Measurements from ENCODE around the gene SLC7A5.
"Not testable (repeated sequence)": the region's sequence is repeated elsewhere in the genome, so short reads cannot be mapped to it uniquely, and the experiment has no call there.

The SLC7A5 gene

DNA sequence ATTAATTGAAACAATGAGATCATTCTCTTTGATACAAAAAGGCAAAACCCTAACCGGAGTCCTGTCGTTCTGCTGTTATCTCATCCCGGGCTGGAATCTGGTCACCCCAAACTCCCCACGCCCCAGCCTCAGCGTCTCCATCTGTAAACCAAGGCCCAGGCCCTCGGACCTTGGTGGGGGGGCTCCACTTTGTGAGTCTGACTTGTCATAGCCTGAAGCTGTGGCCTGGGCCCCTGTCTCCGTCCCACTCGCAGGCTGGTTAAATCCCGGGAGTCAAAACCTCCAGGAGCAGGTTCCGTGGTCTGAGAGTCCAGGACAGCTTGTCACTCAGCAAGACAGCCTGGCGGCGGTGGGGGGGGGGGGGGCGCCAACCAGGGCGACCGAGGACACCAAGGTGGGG lies 50.0 kb downstream of the SLC7A5 start:
- H2AFZ ChIP-seq (ENCODE audit: low read length), result no peak overlapping the region
- no peaks in the 10 kb centered on the region for H3K79me2 ChIP-seq (ENCODE audit: insufficient read depth, low read length)
- H3K27me3 ChIP-seq (ENCODE audit: insufficient read depth, low read length, poor library complexity, severe bottlenecking), result no peaks in the 10 kb centered on the region
- TF ChIP-seq EZH2phosphoT487 (IDR thresholded peaks at IDR 0.05; ENCODE audit: borderline replicate concordance), result no peak
- TF ChIP-seq, protein P1, sequence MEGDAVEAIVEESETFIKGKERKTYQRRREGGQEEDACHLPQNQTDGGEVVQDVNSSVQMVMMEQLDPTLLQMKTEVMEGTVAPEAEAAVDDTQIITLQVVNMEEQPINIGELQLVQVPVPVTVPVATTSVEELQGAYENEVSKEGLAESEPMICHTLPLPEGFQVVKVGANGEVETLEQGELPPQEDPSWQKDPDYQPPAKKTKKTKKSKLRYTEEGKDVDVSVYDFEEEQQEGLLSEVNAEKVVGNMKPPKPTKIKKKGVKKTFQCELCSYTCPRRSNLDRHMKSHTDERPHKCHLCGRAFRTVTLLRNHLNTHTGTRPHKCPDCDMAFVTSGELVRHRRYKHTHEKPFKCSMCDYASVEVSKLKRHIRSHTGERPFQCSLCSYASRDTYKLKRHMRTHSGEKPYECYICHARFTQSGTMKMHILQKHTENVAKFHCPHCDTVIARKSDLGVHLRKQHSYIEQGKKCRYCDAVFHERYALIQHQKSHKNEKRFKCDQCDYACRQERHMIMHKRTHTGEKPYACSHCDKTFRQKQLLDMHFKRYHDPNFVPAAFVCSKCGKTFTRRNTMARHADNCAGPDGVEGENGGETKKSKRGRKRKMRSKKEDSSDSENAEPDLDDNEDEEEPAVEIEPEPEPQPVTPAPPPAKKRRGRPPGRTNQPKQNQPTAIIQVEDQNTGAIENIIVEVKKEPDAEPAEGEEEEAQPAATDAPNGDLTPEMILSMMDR (conservative IDR thresholded peaks at IDR 0.05; ENCODE audit: low read length), result no peak
- no peak overlapping the region for H3K4me2 ChIP-seq (ENCODE audit: low read depth, low read length, poor library complexity, severe bottlenecking)
- no peaks in the 10 kb centered on the region for H3K36me3 ChIP-seq (ENCODE audit: insufficient read depth, low read length)
- no peak overlapping the region for H3K9ac ChIP-seq (ENCODE audit: low read depth, low read length, poor library complexity, severe bottlenecking)
- H3F3A ChIP-seq (ENCODE audit: low read depth), result no peaks in the 10 kb centered on the region
- no peak overlapping the region for H3K4me3 ChIP-seq (ENCODE audit: low read length, poor library complexity, severe bottlenecking)
- no peaks in the 10 kb centered on the region for H4K20me1 ChIP-seq (ENCODE audit: insufficient read depth, low read length, poor library complexity, severe bottlenecking)
- no peaks in the 10 kb centered on the region for H3K4me1 ChIP-seq (ENCODE audit: insufficient read depth, low read length, poor library complexity, severe bottlenecking)
- no peaks in the 10 kb centered on the region for H3K9me3 ChIP-seq (ENCODE audit: insufficient read depth, low read depth, low read length)
- H3K9me2 ChIP-seq (replicated peaks; ENCODE audit: low read depth, low read length), result no peaks in the 10 kb centered on the region

DNA sequence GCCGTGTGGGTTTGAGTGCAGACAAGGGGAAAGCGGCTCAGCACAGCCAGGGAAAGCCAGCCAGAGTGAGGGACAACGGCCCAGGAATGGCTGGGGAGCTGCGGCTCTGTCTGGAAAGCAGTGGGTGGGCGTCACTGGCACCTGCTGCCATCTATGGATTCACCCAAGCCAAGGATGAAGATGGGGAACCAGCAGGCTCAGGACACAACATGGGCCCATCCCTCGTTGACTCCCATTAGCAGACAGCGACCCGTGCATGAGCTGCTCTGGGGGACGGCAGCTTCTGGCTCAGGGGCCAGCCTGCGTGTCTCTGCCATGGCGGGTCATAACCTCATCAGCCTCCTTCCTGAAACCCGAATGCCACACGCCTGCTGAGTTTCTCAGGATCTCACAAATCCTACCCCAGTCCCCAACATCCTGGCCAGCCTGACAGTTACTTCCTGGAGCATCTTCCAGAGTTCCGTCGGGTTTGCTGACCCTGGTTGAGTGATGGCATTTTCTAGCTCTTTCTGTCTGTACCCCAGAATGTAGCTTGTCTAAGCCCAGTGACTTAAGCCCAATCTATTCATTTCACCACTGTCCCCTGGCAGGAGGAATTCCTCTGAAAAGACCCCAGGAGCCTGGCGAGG lies 50.7 kb downstream of the SLC7A5 start:
- Histone ChIP-seq H3K27me3 (ENCODE audit: insufficient read depth, low read length, poor library complexity, severe bottlenecking) (no peaks in the 10 kb centered on the region), H4K20me1 (ENCODE audit: insufficient read depth, low read length, poor library complexity, severe bottlenecking) (no peaks in the 10 kb centered on the region), H3K9me2 (replicated peaks; ENCODE audit: low read depth, low read length) (no peaks in the 10 kb centered on the region), H3K4me3 (ENCODE audit: low read length, poor library complexity, severe bottlenecking) (no peak overlapping the region), H3K79me2 (ENCODE audit: insufficient read depth, low read length) (no peaks in the 10 kb centered on the region), H3F3A (ENCODE audit: low read depth) (no peaks in the 10 kb centered on the region), H3K9ac (ENCODE audit: low read depth, low read length, poor library complexity, severe bottlenecking) (no peak overlapping the region), H3K36me3 (ENCODE audit: insufficient read depth, low read length) (no peaks in the 10 kb centered on the region), H3K9me3 (ENCODE audit: insufficient read depth, low read depth, low read length) (no peaks in the 10 kb centered on the region), H3K4me2 (ENCODE audit: low read depth, low read length, poor library complexity, severe bottlenecking) (no peak overlapping the region), H3K4me1 (ENCODE audit: insufficient read depth, low read length, poor library complexity, severe bottlenecking) (no peaks in the 10 kb centered on the region), H2AFZ (ENCODE audit: low read length) (no peak overlapping the region)
- no peak for TF ChIP-seq EZH2phosphoT487 (IDR thresholded peaks at IDR 0.05; ENCODE audit: borderline replicate concordance)
- TF ChIP-seq, protein P1 (conservative IDR thresholded peaks at IDR 0.05; ENCODE audit: low read length), result no peak

DNA sequence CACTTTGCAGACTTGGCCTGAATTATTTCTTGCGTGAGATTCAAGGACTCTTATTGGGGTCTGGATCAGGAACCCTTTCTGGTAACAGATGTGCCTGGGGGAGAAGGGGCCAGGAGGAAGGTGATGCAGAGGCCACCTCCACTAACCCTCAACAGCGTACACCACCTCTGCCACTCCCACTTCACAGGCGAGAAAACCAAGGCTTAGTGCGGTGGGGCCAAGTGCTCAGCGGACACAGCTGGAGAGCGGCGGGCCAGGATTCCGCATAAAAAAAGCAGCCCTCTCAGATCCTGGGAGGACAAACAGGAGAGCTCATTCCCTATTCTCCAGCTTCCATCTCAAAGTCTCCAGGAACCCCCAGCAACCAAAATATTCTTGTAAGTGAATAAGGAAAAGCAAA lies 51.4 kb downstream of the SLC7A5 start:
- H3K4me1 ChIP-seq (ENCODE audit: insufficient read depth, low read length, poor library complexity, severe bottlenecking), result no peaks in the 10 kb centered on the region
- TF ChIP-seq, protein P1 (conservative IDR thresholded peaks at IDR 0.05; ENCODE audit: low read length), result no peak
- TF ChIP-seq EZH2phosphoT487 (IDR thresholded peaks at IDR 0.05; ENCODE audit: borderline replicate concordance), result no peak
- H4K20me1 ChIP-seq (ENCODE audit: insufficient read depth, low read length, poor library complexity, severe bottlenecking), result no peaks in the 10 kb centered on the region
- H3K9me3 ChIP-seq (ENCODE audit: insufficient read depth, low read depth, low read length), result no peaks in the 10 kb centered on the region
- no peaks in the 10 kb centered on the region for H3K79me2 ChIP-seq (ENCODE audit: insufficient read depth, low read length)
- H3K4me3 ChIP-seq (ENCODE audit: low read length, poor library complexity, severe bottlenecking), result no peak overlapping the region
- H3K9me2 ChIP-seq (replicated peaks; ENCODE audit: low read depth, low read length), result no peaks in the 10 kb centered on the region
- H3K4me2 ChIP-seq (ENCODE audit: low read depth, low read length, poor library complexity, severe bottlenecking), result no peak overlapping the region
- no peaks in the 10 kb centered on the region for H3K36me3 ChIP-seq (ENCODE audit: insufficient read depth, low read length)
- no peak overlapping the region for H2AFZ ChIP-seq (ENCODE audit: low read length)
- H3F3A ChIP-seq (ENCODE audit: low read depth), result no peaks in the 10 kb centered on the region
- no peak overlapping the region for H3K9ac ChIP-seq (ENCODE audit: low read depth, low read length, poor library complexity, severe bottlenecking)
- H3K27me3 ChIP-seq (ENCODE audit: insufficient read depth, low read length, poor library complexity, severe bottlenecking), result no peaks in the 10 kb centered on the region

DNA sequence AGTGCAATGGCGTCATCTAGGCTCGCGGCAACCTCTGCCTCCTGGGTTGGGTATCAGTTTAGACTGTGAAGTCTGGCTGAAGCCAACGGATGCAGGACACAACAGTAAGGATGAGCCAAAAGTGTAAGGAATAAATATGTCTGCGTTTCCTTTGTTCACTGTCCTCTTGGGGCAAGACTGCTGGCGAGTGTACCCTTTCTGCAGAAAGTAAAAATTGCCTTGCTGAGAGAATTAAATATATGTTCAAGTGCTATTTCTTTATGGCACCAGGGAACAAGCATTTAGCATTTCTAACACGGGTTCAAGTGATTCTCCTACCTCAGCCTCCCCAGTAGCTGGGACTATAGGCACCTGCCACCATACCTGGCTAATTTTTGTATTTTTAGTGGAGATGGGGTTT lies 51.9 kb downstream of the SLC7A5 start:
- H3K4me1 ChIP-seq (ENCODE audit: insufficient read depth, low read length, poor library complexity, severe bottlenecking); H2AFZ ChIP-seq (ENCODE audit: low read length); H3F3A ChIP-seq (ENCODE audit: low read depth): not testable (repeated sequence)

More for the DNA sequence above, 51.9 kb downstream of the SLC7A5 start:
- H3K79me2 ChIP-seq (ENCODE audit: insufficient read depth, low read length); H3K9me3 ChIP-seq (ENCODE audit: insufficient read depth, low read depth, low read length); H3K4me3 ChIP-seq (ENCODE audit: low read length, poor library complexity, severe bottlenecking); H3K36me3 ChIP-seq (ENCODE audit: insufficient read depth, low read length); H3K9ac ChIP-seq (ENCODE audit: low read depth, low read length, poor library complexity, severe bottlenecking); H3K4me2 ChIP-seq (ENCODE audit: low read depth, low read length, poor library complexity, severe bottlenecking); H4K20me1 ChIP-seq (ENCODE audit: insufficient read depth, low read length, poor library complexity, severe bottlenecking); H3K9me2 ChIP-seq (replicated peaks; ENCODE audit: low read depth, low read length); H3K27me3 ChIP-seq (ENCODE audit: insufficient read depth, low read length, poor library complexity, severe bottlenecking): not testable (repeated sequence)

All from Loucy (cell line).